Astrocyte (in vitro differentiated cells and primary cell): Measurements from ENCODE around the gene SCAPER. TPM values are rescaled to one million over a fixed set of nuclear protein-coding genes. Genes with fewer than 3 reads are reported as not detected.

ENCODE experiments used
- DNase-seq: peaks from one replicate; pipeline ENCODE4 v3.0.0-alpha.2; 2010; ENCODE audit warnings: low read depth
- FAIRE-seq: peaks from 2 replicates; lab custom pipeline; 2011; peaks lifted over from hg19 to GRCh38; lab: Jason Lieb, UNC
- H2AFZ ChIP-seq: 2 replicates; pipeline ENCODE4 v1.6.0; 2012; ENCODE audit warnings: low read depth, low read length, inconsistent platforms
- H3K27ac ChIP-seq: 2 replicates; pipeline ENCODE4 v1.5.1; 2011; ENCODE audit warnings: low read depth, low read length, inconsistent platforms
- H3K27me3 ChIP-seq: 2 replicates; pipeline ENCODE4 v1.6.0; 2011; ENCODE audit warnings: low read length, inconsistent platforms; ENCODE audit not compliant: insufficient read depth
- H3K36me3 ChIP-seq: 2 replicates; pipeline ENCODE4 v1.5.1; 2011; ENCODE audit warnings: low read length, inconsistent platforms; ENCODE audit not compliant: insufficient read depth
- H3K4me1 ChIP-seq: 2 replicates; pipeline ENCODE4 v1.5.1; 2011; ENCODE audit warnings: low read length, inconsistent platforms; ENCODE audit not compliant: insufficient read depth
- H3K4me2 ChIP-seq: 2 replicates; pipeline ENCODE4 v1.6.0; 2012; ENCODE audit warnings: low read length, inconsistent platforms
- H3K4me3 ChIP-seq: 2 replicates; pipeline ENCODE4 v1.5.1; 2011; ENCODE audit warnings: low read depth, mild to moderate bottlenecking, low read length, inconsistent platforms; ENCODE audit not compliant: insufficient read depth
- H3K79me2 ChIP-seq: 2 replicates; pipeline ENCODE4 v1.6.0; 2012; ENCODE audit warnings: mild to moderate bottlenecking, low read length, inconsistent platforms; ENCODE audit not compliant: insufficient read depth
- H3K9ac ChIP-seq: 2 replicates; pipeline ENCODE4 v1.6.0; 2012; ENCODE audit warnings: mild to moderate bottlenecking, low read length, inconsistent platforms
- H3K9me3 ChIP-seq: 2 replicates; pipeline ENCODE4 v1.5.1; 2012; ENCODE audit warnings: low read depth, mild to moderate bottlenecking, low read length, inconsistent platforms; ENCODE audit not compliant: insufficient read depth
- H4K20me1 ChIP-seq: 2 replicates; pipeline ENCODE4 v1.6.0; 2012; ENCODE audit warnings: low read length, inconsistent platforms; ENCODE audit not compliant: insufficient read depth
- H3K27ac Mint-ChIP-seq: one replicate; pipeline ENCODE4 v1.8.0; 2021; ENCODE audit warnings: mild to moderate bottlenecking, mixed read lengths; ENCODE audit not compliant: unreplicated experiment
- H3K27me3 Mint-ChIP-seq: one replicate; pipeline ENCODE4 v1.8.0; 2021; ENCODE audit warnings: low read depth, mixed read lengths; ENCODE audit not compliant: unreplicated experiment
- H3K36me3 Mint-ChIP-seq: one replicate; pipeline ENCODE4 v1.8.0; 2021; ENCODE audit warnings: low read depth, mixed read lengths; ENCODE audit not compliant: unreplicated experiment
- H3K4me1 Mint-ChIP-seq: one replicate; pipeline ENCODE4 v1.8.0; 2021; ENCODE audit warnings: low read depth, mixed read lengths; ENCODE audit not compliant: unreplicated experiment
- H3K4me3 Mint-ChIP-seq: one replicate; pipeline ENCODE4 v1.8.0; 2021; ENCODE audit warnings: mild to moderate bottlenecking, moderate library complexity, mixed read lengths; ENCODE audit not compliant: unreplicated experiment
- H3K9me3 Mint-ChIP-seq: one replicate; pipeline ENCODE4 v1.8.0; 2021; ENCODE audit warnings: mild to moderate bottlenecking, mixed read lengths; ENCODE audit not compliant: unreplicated experiment
- CTCF ChIP-seq: IDR thresholded peaks from 2 replicates; pipeline ENCODE4 v1.5.1; 2011; ENCODE audit warnings: low read depth, mild to moderate bottlenecking, inconsistent platforms, low read length, moderate library complexity; ENCODE audit not compliant: insufficient read depth
- EZH2 ChIP-seq: IDR thresholded peaks from 2 replicates; pipeline ENCODE4 v1.6.1; 2012; ENCODE audit warnings: mild to moderate bottlenecking, low read length, inconsistent platforms; ENCODE audit not compliant: insufficient read depth
- total RNA-seq: library from RNA; stranded (reverse); gene quantifications from 2 replicates; pipeline ENCODE4 v1.2.1, GENCODE V29; 2021

Gene SCAPER
- total RNA-seq, 1 donor from 2014 or later = 8.6 TPM

GRCh38 chr15:76787273-76787672 is 117.9 kb downstream of the SCAPER start:
- DNase-seq = no peak
- H3K27ac ChIP-seq = no peak overlapping the region
- H3K4me1 ChIP-seq = no peaks in the 10 kb centered on the region
- no peaks in the 10 kb centered on the region for H3K9me3 ChIP-seq
- no peak for FAIRE-seq
- no peak overlapping the region for H3K4me3 ChIP-seq
- Mint-ChIP-seq H3K4me3 (no peak overlapping the region), H3K27ac (no peak overlapping the region), H3K9me3 (peaks cover 3% of the 10 kb centered on the region), H3K4me1 (no peaks in the 10 kb centered on the region), H3K27me3 (no peaks in the 10 kb centered on the region), H3K36me3 (peaks cover 7% of the 10 kb centered on the region)
- H3K79me2 ChIP-seq = no peaks in the 10 kb centered on the region
- no peak overlapping the region for H3K9ac ChIP-seq
- no peaks in the 10 kb centered on the region for H3K36me3 ChIP-seq
- no peak overlapping the region for H2AFZ ChIP-seq
- H3K4me2 ChIP-seq = no peak overlapping the region
- H4K20me1 ChIP-seq = no peaks in the 10 kb centered on the region
- TF ChIP-seq EZH2 = no peak
- TF ChIP-seq CTCF = no peak
- H3K27me3 ChIP-seq = no peaks in the 10 kb centered on the region

GRCh38 chr15:76776969-76777368 is 128.2 kb downstream of the SCAPER start:
- Mint-ChIP-seq H3K4me3 (no peak overlapping the region), H3K9me3 (peaks cover 3% of the 10 kb centered on the region), H3K36me3 (peaks cover 2% of the 10 kb centered on the region), H3K27me3 (no peaks in the 10 kb centered on the region), H3K4me1 (no peaks in the 10 kb centered on the region), H3K27ac (no peak overlapping the region)
- TF ChIP-seq EZH2 (no peak), CTCF (no peak)
- FAIRE-seq = no peak
- Histone ChIP-seq H3K4me1 (no peaks in the 10 kb centered on the region), H3K9ac (no peak overlapping the region), H3K79me2 (no peaks in the 10 kb centered on the region), H3K4me3 (no peak overlapping the region), H3K4me2 (no peak overlapping the region), H2AFZ (no peak overlapping the region), H3K36me3 (no peaks in the 10 kb centered on the region), H3K9me3 (no peaks in the 10 kb centered on the region), H4K20me1 (no peaks in the 10 kb centered on the region), H3K27ac (no peak overlapping the region), H3K27me3 (no peaks in the 10 kb centered on the region)
- no peak for DNase-seq

GRCh38 chr15:76776480-76776879 is 128.7 kb downstream of the SCAPER start:
- H3K27ac ChIP-seq = no peak overlapping the region
- H3K9ac ChIP-seq = no peak overlapping the region
- Mint-ChIP-seq H3K27ac (no peak overlapping the region), H3K4me1 (no peaks in the 10 kb centered on the region), H3K36me3 (peaks cover 2% of the 10 kb centered on the region), H3K4me3 (no peak overlapping the region), H3K27me3 (no peaks in the 10 kb centered on the region), H3K9me3 (peaks cover 3% of the 10 kb centered on the region)
- no peaks in the 10 kb centered on the region for H3K4me1 ChIP-seq
- no peaks in the 10 kb centered on the region for H3K36me3 ChIP-seq
- no peaks in the 10 kb centered on the region for H4K20me1 ChIP-seq
- H3K4me2 ChIP-seq = no peak overlapping the region
- no peaks in the 10 kb centered on the region for H3K27me3 ChIP-seq
- DNase-seq (no peak), FAIRE-seq (no peak)
- no peak overlapping the region for H2AFZ ChIP-seq
- H3K79me2 ChIP-seq = no peaks in the 10 kb centered on the region
- H3K4me3 ChIP-seq = no peak overlapping the region
- TF ChIP-seq EZH2 (no peak), CTCF (no peak)
- no peaks in the 10 kb centered on the region for H3K9me3 ChIP-seq
